ENCODE measurements around the gene IGFN1.

DNA sequence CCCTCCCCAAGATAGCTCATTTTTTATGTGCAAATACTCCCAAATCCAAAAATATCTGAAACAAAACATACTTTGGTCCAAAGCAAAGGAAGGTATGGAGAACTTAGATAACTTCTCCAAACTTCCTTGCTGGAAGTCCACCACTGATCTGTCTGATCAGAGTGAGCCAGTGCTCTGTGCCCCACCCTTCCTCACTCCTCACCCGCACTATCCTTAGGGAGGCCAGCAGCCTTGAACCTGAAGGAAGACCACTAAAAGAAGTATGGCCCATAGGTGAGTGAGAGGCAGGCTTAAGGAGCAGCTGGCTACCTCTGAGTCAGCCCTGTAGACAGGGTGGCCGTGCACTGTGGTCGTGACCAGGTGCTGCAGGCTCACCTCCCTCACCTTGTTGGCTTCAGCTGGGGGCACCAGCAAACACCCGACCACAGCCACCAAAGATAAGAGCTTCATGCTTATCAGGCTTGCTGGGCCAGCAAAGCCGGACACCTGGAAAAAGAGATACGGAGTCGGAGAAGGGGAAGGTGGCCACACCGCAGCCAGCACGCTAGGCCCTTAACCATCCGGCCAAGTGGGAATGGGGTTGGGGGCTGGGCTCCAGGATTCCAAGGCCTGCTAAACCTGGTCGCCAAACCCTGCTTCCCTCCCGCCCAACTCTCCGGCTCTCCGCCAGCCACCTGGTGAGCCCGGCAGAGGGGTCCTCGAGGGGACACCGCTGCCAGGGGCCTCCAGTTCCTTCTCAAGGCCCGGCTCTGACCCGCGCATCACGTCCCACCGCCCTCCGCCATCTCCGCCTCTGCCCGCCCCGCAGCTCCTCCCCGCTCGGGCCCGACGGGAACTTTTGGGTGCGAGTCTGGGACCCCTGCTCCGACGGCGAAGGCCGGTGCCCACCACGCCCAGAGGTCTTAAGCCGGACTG lies 36.9 kb upstream of the IGFN1 start:
- TF ChIP-seq, protein P1, sequence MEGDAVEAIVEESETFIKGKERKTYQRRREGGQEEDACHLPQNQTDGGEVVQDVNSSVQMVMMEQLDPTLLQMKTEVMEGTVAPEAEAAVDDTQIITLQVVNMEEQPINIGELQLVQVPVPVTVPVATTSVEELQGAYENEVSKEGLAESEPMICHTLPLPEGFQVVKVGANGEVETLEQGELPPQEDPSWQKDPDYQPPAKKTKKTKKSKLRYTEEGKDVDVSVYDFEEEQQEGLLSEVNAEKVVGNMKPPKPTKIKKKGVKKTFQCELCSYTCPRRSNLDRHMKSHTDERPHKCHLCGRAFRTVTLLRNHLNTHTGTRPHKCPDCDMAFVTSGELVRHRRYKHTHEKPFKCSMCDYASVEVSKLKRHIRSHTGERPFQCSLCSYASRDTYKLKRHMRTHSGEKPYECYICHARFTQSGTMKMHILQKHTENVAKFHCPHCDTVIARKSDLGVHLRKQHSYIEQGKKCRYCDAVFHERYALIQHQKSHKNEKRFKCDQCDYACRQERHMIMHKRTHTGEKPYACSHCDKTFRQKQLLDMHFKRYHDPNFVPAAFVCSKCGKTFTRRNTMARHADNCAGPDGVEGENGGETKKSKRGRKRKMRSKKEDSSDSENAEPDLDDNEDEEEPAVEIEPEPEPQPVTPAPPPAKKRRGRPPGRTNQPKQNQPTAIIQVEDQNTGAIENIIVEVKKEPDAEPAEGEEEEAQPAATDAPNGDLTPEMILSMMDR (IDR thresholded peaks at IDR 0.05; ENCODE audit: poor library complexity, severe bottlenecking) = no peak
- TF ChIP-seq TAF1 (IDR thresholded peaks at IDR 0.05; ENCODE audit: low read depth) (no peak), EZH2 (IDR thresholded peaks at IDR 0.05; ENCODE audit: borderline replicate concordance, insufficient read depth, low read length, poor library complexity, severe bottlenecking) (no peak), MXI1 (conservative IDR thresholded peaks at IDR 0.05; ENCODE audit: poor library complexity, severe bottlenecking) (peak; percentile 55), SMC3 (conservative IDR thresholded peaks at IDR 0.05; ENCODE audit: poor library complexity) (no peak)
